NCI-H2196 (cell line): ENCODE results near the gene SELENOO.
A peak's percentile ranks its signal among the peaks of the same experiment; 100 is the strongest.
"Not testable (repeated sequence)": the region's sequence is repeated elsewhere in the genome, so short reads cannot be mapped to it uniquely, and the experiment has no call there.

Experiments used
- DNase-seq: peaks from one replicate; lab custom pipeline; 2025; ENCODE audit not compliant: unreplicated experiment; lab: John Stamatoyannopoulos, UW

Gene SELENOO

DNA sequence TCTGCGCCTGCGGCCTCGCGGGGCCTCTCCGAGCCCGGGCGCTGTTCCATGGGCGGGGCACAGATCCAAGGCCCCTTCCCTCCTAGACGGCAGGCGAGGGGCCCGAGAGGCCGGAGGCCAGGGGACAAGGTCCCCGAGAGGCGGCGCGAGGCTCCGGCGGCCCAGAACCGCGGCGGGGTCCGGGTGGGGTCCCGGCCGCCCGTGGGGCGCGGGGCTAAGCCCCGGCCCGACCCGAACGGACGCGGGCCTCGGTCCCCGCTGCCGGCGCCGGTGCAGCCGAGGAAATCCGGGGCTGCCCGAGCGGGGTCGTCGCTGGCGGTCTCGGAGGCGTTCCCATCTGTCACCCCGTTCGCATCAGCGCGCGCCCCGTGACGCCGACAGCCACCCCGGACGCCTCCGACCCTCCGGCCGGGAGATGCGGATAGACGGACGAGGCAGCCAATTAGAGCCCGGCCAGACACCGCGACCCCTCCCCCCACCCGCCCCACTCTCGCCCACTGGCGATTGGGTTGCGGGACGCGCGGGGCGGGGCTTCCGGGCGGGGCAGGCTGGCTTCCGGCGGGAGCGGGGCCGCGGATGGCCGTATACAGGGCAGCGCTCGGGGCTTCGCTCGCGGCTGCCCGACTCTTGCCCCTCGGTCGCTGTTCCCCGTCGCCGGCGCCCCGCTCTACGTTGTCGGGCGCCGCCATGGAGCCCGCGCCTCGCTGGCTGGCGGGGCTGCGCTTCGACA, at the start of gene SELENOO:
SELENOO (plus strand) TSS at position 551 of the 730 bp plus-strand sequence; CDS start at position 577, 26 bp downstream.
- DNase-seq: peak; percentile 63

- DNase-seq: no peak
Measured at GRCh38 chr22:50151571-50152537, 49.0 kb upstream of the SELENOO start.

DNA sequence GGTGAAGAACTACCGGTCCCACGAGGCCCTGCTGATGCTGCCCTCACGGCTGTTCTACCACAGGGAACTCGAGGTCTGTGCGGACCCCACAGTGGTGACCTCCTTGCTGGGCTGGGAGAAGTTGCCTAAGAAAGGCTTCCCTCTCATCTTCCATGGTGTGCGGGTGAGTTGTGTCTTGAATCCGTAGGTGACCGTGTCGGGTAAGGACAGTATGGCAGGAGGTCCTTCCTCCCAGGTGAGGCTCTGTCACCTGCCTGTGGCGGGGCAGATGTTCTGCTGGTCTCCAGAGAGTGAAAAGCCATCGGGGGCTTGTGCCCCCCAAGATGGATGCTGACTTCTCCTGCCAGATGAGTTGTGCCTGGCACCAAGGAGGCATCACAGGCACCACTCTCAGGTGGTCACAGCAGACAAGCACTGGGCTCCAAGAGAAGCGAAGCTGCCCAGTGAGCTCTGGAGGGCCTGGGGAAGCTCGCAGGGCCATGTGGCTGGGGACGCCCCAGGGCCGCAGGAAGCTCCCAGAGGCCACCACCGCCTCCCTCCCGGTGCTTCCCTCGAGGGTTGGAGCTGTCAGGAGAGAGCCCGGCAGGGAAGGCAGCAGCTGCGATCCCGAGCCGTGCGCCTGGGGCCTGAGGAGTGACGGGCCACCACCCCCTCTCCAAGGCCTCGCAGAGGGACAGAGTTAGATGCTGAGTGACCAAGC, 47.6 kb upstream of the SELENOO start:
- no peak for DNase-seq

DNA sequence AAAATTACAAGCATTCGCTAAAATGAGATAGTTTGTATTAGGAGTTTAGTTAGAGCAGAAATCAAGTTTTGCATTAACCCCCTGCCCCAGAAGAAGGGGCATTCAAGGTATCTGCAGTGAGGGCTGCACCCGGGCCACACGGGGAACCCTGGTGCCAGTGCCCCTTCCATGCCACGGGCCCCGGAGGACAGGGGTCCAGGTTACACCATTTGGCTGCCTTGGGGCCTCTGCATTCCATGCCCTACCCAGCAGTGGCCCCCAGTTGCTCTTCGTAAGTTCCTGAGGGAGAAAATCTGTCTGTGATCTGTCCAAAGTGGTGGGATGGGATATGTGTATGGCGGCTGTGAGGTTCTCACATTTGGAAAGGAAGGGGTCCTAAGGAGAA, 47.1 kb upstream of the SELENOO start:
- DNase-seq: no peak

- no peak for DNase-seq
Measured at GRCh38 chr22:50157709-50158375, 43.0 kb upstream of the SELENOO start.

DNA sequence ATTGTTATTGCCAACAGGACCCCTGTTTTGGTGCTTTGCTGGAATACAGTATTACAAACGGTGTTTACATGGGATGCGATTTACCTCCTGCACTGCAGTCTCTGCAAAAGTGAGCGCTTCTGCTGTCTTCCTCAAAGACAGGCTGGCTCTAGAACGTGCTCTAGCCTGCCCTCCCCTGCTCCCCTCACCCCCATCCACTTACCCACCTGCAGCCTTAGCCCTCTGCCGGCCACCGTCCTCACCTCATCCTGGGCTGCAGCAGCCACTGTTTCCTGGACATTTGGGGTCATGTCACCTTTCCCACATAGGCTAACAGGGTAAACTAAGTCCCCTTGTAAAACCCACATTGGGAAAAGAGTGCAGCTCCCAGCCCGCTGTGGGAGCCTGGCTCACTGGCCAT, 39.9 kb upstream of the SELENOO start:
- DNase-seq: no peak

GRCh38 chr22:50161508-50162390, 39.1 kb upstream of the SELENOO start:
- no peak for DNase-seq

GRCh38 chr22:50162391-50162956, 38.3 kb upstream of the SELENOO start:
- no peak for DNase-seq

DNA sequence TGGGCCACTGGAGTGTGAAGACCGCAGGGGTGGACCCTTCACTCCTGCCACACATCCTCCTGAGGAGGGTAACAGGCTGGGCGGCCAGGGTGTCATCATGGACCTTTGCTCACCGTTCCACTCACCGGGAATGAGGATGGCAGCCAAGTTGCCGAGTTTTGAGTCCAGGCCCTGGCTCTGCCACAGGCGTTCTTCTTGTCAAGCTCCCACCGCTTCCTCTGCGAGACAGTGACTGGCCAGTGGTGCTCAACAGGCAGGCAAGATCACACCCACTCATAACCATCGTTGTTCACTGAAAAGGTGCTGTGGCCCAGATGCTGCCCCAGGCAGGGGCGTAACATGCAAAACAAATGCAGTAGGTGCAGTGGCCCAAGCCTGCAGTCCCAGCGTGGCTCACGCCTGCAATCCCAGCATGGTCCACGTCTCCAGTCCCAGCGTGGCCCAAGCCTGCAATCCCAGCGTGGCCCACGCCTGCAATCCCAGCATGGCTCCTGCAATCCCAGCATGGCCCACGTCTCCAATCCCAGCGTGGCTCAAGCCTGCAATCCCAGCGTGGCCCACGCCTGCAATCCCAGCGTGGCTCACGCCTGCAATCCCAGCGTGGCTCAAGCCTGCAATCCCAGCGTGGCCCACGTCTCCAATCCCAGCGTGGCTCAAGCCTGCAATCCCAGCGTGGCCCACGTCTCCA, 35.2 kb upstream of the SELENOO start:
- DNase-seq: no peak

DNA sequence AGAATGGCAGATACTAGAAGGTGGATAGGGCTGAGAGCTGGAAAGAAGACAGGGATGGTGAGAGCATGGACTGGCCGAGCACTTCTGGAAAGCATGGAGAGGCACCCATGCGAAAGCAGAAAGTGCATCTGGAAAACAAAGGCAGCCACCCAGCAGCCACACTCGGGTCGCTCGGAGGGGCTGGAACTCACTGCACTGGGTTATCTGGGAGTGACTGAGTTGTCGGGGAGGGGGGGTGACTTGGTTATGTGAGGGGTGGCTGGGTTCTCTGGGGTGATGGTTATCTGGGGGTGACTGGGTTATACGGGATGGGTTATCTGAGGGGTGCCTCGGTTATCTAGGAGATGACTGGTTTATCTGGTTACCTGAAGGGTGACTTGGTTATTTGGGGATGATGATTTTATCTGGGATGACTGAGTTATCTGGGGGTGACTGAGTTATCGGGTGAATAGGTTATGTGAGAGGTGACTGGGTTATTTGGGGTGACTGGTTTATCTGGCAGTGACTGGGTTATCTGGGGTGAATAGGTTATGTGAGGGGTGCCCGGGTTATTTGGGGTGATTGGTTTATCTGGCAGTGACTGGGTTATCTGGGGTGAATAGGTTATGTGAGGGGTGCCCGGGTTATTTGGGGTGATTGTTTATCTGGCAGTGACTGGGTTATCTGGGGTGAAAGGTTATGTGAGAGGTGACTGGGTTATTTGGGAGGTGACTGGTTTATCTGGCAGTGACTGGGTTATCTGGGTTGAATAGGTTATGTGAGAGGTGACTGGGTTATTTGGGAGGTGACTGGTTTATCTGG, 32.9 kb upstream of the SELENOO start:
- DNase-seq: no peak

GRCh38 chr22:50168490-50169180, 32.2 kb upstream of the SELENOO start:
- not testable (repeated sequence) for DNase-seq

DNA sequence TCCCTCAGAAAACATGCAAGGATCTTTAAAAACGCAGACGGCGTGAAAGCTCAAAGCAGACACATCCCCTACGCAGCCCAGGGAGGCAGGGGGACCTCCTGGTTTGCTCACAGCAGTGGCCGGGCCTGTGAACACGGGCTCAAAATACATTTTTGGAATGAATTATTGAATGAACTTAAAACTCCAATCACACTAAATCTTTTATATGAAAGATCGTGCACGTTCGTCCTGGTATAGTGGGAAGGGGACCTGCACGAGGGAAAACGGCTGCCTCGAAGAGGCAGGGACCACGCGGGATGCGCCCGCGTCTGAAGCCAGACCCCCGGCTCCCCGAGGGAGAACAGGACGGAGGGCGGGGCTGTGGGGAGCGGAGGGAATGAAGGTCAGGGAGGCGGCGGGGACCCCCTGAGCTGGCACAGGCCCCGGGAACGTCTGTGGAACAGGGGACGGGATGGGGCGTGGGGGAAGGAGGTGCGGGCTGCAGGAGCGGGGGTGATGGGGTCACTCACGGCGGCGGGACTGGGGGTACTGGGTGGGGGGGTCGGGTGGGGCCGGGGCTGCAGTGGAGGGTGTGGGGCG, 31.5 kb upstream of the SELENOO start:
- DNase-seq: no peak

GRCh38 chr22:50169774-50170341, 31.0 kb upstream of the SELENOO start:
- no peak for DNase-seq

- no peak for DNase-seq
Measured at GRCh38 chr22:50170453-50171318, 30.1 kb upstream of the SELENOO start, which contains the start of gene PANX2. Gene PANX2 (plus strand): TSS chr22:50170731. CDS start chr22:50170731, 0 bp downstream.

DNA sequence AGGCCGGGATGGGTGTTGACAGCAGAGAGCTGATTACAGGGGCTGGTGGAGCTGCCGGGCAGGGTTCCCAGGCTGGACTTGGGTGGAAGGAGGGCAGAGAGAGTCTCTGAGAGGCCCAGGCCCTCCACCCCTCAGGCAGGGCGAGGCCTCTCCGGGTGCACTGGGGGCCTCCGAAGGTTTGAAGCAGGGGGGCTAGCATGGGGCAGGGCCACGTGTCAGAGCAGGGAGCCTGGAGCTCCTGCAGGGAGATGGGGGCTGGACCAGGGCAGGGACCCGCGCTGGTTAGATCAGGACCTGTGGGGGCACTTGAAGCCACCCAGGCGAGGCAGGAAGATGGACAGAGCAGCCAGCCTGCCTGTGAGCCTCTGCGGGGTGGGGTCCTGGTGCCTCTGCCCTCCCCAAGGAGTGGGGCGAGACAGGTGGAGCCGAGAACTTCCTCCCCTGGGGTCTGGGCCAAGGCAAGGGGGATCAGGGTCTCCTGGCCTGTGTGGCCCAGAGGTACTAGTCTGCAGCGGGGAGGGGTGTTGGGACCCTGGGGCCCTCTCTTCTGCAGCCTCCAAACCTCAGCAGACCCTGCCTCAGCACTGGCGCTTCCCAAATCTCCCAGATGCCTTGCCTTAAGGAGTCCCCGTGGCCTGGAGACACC, 29.4 kb upstream of the SELENOO start:
- DNase-seq: no peak
